ENCODE results near the gene UBE3B.

The UBE3B gene

GRCh38 chr12:109485201-109485600 is 7.8 kb downstream of the UBE3B start:
- Histone ChIP-seq H3K4me3 (ENCODE audit: low read depth, low read length, poor library complexity, severe bottlenecking) (no peak overlapping the region), H3K4me2 (ENCODE audit: low read length) (no peak overlapping the region), H3K27ac (ENCODE audit: low read depth, low read length, poor library complexity, severe bottlenecking) (no peak overlapping the region), H3K4me1 (ENCODE audit: insufficient read depth, low read length, severe bottlenecking) (no peaks in the 10 kb centered on the region), H3K79me2 (ENCODE audit: insufficient read depth, low read length) (no peaks in the 10 kb centered on the region), H3F3A (ENCODE audit: insufficient read depth, low read length) (no peaks in the 10 kb centered on the region), H3K36me3 (ENCODE audit: insufficient read depth, low read length) (peaks cover 37% of the 10 kb centered on the region; the same call in 1 of the 2 replicates), H3K9ac (ENCODE audit: low read length) (no peak overlapping the region), H3K9me3 (ENCODE audit: low read length) (no peaks in the 10 kb centered on the region), H2AFZ (ENCODE audit: low read length) (no peak overlapping the region), H4K20me1 (ENCODE audit: insufficient read depth, low read length) (no peaks in the 10 kb centered on the region), H3K27me3 (ENCODE audit: insufficient read depth, low read length) (no peaks in the 10 kb centered on the region), H3K9me2 (ENCODE audit: low read depth, low read length) (no peaks in the 10 kb centered on the region)
- no peak for TF ChIP-seq EZH2 (IDR thresholded peaks at IDR 0.05; ENCODE audit: borderline replicate concordance, low read length)
- TF ChIP-seq, protein P1, sequence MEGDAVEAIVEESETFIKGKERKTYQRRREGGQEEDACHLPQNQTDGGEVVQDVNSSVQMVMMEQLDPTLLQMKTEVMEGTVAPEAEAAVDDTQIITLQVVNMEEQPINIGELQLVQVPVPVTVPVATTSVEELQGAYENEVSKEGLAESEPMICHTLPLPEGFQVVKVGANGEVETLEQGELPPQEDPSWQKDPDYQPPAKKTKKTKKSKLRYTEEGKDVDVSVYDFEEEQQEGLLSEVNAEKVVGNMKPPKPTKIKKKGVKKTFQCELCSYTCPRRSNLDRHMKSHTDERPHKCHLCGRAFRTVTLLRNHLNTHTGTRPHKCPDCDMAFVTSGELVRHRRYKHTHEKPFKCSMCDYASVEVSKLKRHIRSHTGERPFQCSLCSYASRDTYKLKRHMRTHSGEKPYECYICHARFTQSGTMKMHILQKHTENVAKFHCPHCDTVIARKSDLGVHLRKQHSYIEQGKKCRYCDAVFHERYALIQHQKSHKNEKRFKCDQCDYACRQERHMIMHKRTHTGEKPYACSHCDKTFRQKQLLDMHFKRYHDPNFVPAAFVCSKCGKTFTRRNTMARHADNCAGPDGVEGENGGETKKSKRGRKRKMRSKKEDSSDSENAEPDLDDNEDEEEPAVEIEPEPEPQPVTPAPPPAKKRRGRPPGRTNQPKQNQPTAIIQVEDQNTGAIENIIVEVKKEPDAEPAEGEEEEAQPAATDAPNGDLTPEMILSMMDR (IDR thresholded peaks at IDR 0.05; ENCODE audit: low read length), result no peak

DNA sequence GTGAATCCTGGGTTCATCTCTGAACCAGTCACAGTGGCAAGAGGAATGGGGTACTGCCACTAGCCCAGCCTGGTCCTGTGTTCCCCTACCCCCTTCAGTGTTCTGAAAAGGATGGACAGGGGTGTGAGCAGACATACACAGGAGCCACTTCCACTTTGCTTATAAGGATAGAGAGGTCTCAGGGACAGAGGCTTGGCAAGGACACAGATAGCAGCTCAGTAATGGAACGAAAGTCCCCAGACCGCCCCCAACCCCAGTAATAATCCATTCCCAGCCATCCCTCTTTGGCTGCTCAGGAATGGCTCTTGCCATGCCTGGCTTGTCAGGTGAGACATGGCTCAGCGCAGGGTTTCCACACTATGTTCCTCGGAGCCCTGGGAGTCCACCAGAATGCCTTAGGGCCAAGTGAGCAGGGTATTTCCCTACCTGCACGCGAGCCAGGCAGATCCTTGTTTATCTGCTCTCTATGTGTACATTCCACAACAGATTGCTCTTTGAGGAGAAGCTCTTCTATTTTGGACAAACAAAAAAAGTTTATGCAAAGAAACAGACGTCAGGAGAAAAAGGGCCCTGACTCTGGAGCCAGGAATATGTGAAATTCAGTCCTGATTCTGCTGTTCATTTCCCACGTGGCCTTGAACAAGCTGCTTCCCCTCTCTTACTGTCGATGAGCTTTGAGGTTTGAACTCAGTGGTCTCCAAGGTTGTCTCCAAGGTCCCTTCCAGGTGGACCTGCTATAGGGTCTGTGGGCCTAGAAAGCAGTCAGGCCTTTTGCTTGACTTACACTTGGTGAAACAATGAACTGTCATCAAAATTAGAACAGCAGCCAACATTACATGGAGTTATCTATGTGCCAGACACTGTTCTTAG is 10.0 kb downstream of the UBE3B start:
- Histone ChIP-seq H3K4me1 (ENCODE audit: insufficient read depth, low read length, severe bottlenecking) (no peaks in the 10 kb centered on the region), H3K9me3 (ENCODE audit: low read length) (no peaks in the 10 kb centered on the region), H3F3A (ENCODE audit: insufficient read depth, low read length) (no peaks in the 10 kb centered on the region), H3K36me3 (ENCODE audit: insufficient read depth, low read length) (peaks cover 37% of the 10 kb centered on the region; the same call in 1 of the 2 replicates), H3K27ac (ENCODE audit: low read depth, low read length, poor library complexity, severe bottlenecking) (no peak overlapping the region), H4K20me1 (ENCODE audit: insufficient read depth, low read length) (no peaks in the 10 kb centered on the region), H3K4me3 (ENCODE audit: low read depth, low read length, poor library complexity, severe bottlenecking) (no peak overlapping the region), H3K9me2 (ENCODE audit: low read depth, low read length) (no peaks in the 10 kb centered on the region), H3K27me3 (ENCODE audit: insufficient read depth, low read length) (no peaks in the 10 kb centered on the region), H3K79me2 (ENCODE audit: insufficient read depth, low read length) (no peaks in the 10 kb centered on the region), H2AFZ (ENCODE audit: low read length) (no peak overlapping the region), H3K4me2 (ENCODE audit: low read length) (no peak overlapping the region), H3K9ac (ENCODE audit: low read length) (no peak overlapping the region)
- TF ChIP-seq EZH2 (IDR thresholded peaks at IDR 0.05; ENCODE audit: borderline replicate concordance, low read length), result no peak
- TF ChIP-seq, protein P1 (IDR thresholded peaks at IDR 0.05; ENCODE audit: low read length), result no peak

DNA sequence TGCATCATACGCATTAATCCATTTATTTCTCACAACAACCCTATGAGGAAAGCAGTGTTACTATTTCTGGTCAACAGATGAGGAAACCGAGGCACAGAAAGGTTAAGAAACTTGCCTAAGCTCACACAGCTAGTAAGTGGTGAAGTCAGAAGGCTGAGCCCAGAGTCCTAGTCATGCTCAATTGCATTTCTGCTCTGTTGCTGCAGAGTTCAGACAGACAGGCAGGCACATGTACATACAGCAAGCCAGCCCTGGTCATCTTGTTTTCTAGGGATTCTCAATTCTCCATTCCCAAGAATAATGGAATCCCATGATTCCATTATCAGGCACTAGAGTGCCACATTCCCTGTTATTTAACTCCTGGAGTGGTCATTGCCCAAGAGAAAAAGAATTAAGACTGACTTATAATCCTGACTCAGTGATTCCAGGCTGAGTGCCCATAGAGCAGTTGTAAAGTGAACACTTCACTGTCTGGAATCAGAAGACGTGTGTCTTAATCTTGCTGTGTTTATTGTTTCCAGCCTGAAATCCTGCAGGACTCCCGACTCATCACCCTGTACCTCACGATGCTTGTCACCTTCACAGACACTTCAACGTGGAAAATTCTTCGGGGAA is 10.7 kb downstream of the UBE3B start:
- Histone ChIP-seq H3K4me2 (ENCODE audit: low read length) (no peak overlapping the region), H3K4me3 (ENCODE audit: low read depth, low read length, poor library complexity, severe bottlenecking) (no peak overlapping the region), H3K4me1 (ENCODE audit: insufficient read depth, low read length, severe bottlenecking) (no peaks in the 10 kb centered on the region), H3K9ac (ENCODE audit: low read length) (no peak overlapping the region), H3K9me2 (ENCODE audit: low read depth, low read length) (no peaks in the 10 kb centered on the region), H3F3A (ENCODE audit: insufficient read depth, low read length) (no peaks in the 10 kb centered on the region), H3K36me3 (ENCODE audit: insufficient read depth, low read length) (peaks cover 37% of the 10 kb centered on the region; the same call in 1 of the 2 replicates), H3K27me3 (ENCODE audit: insufficient read depth, low read length) (no peaks in the 10 kb centered on the region), H4K20me1 (ENCODE audit: insufficient read depth, low read length) (no peaks in the 10 kb centered on the region), H3K79me2 (ENCODE audit: insufficient read depth, low read length) (no peaks in the 10 kb centered on the region), H2AFZ (ENCODE audit: low read length) (no peak overlapping the region), H3K27ac (ENCODE audit: low read depth, low read length, poor library complexity, severe bottlenecking) (no peak overlapping the region), H3K9me3 (ENCODE audit: low read length) (no peaks in the 10 kb centered on the region)
- TF ChIP-seq, protein P1 (IDR thresholded peaks at IDR 0.05; ENCODE audit: low read length), result no peak
- no peak for TF ChIP-seq EZH2 (IDR thresholded peaks at IDR 0.05; ENCODE audit: borderline replicate concordance, low read length)

Measured in OCI-LY1 (cell line).